Thyroid gland (tissue), 4 donors: ENCODE measurements around the gene KRTAP22-1. TPM values are rescaled to one million over a fixed set of nuclear protein-coding genes. Genes with fewer than 3 reads are reported as not detected.

Experiments used
- DNase-seq, 2 donors: peaks; one replicate each; pipeline ENCODE4 v3.0.0-alpha.2; 2019
- H3K27ac ChIP-seq, 3 donors: fragments of 200-600 bp; sonication (generic); 1 replicate in 2 of 3; 2 replicates in 1 of 3; pipeline ENCODE4 v1.5.1; 2016 to 2019; ENCODE audit warnings: mild to moderate bottlenecking in 1 of 3, moderate library complexity in 1 of 3
- H3K27me3 ChIP-seq: fragments of 200-600 bp; sonication (generic); one replicate; pipeline ENCODE4 v1.5.1; 2019
- H3K36me3 ChIP-seq, 2 donors: fragments of 200-600 bp; sonication (generic); one replicate each; pipeline ENCODE4 v1.5.1; 2016 to 2019
- H3K4me1 ChIP-seq, 2 donors: fragments of 200-600 bp; sonication (generic); one replicate each; pipeline ENCODE4 v1.5.1; 2017 to 2019
- H3K4me3 ChIP-seq, 3 donors: fragments of 200-600 bp; sonication (generic); replicated peaks in 1 of 3; 1 replicate in 2 of 3; 2 replicates in 1 of 3; pipeline ENCODE4 v1.5.1; 2016; ENCODE audit warnings: mild to moderate bottlenecking in 1 of 3
- H3K9me3 ChIP-seq: fragments of 200-600 bp; sonication (generic); one replicate; pipeline ENCODE4 v1.5.1; 2017
- POLR2A ChIP-seq, 2 donors: fragments of 450-650 bp; IDR thresholded peaks; one replicate each; pipeline ENCODE4 v1.6.1; 2017; ENCODE audit warnings: antibody characterized with exemption in 2 of 2, mild to moderate bottlenecking in 2 of 2, moderate library complexity in 1 of 2
- WGBS, 2 donors: methylation state at CpG; one replicate each; pipeline ENCODE4 v1.1.5; 2017; 5-methylcytosine and 5-hydroxymethylcytosine counted together
- intact Hi-C: fragments of 100-400 bp; cut with DNase I; formaldehyde crosslinking; loops from one replicate; pipeline ENCODE4 v1.15.1; 2023
- total RNA-seq, 4 donors: library from RNA; depleted of rRNA; stranded (reverse); fragments of >200 nt; gene quantifications; one replicate each; pipeline ENCODE4 v1.2.3, GENCODE V29; 2016
- TF ChIP-seq, protein P1 (sequence below), 6 experiments: fragments of 200-600 bp in 3 of 6; fragments of 450-650 bp in 3 of 6; sonication (generic) in 3 of 6; IDR thresholded peaks; one replicate each; pipeline ENCODE4 v1.5.1; 2016 to 2019; ENCODE audit warnings: antibody characterized with exemption in 6 of 6, mild to moderate bottlenecking in 2 of 6, inconsistent platforms in 1 of 6, moderate library complexity in 1 of 6

Gene KRTAP22-1
- total RNA-seq, 4 donors from 2014 or later, result not detected

DNA sequence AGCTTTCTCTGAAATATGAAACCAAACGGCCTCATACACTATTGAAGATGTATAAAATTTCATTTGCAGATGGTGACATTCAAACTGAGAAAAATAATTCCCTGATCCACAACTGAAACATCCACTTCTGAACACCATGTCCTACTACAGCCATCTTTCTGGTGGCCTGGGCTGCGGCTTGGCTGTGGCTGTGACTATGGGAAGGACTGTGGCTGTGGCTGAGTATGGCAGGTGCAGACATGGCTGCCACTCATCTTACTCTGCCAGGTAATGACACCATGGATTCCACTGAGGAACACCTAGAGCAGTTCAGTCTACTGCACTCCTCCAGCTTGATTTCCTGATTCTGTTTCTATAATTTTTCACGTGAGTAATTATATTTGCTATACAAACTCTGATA lies 19.6 kb downstream of the KRTAP22-1 start, which contains the start of gene KRTAP20-4:
Gene KRTAP20-4 (plus strand): TSS at position 106 of the 400 bp plus-strand sequence.
- 93 to 94% methylated on average over 3 of the region's 3 CpGs for WGBS, 2 donors
- Histone ChIP-seq H3K36me3 (no peaks in the 10 kb centered on the region), H3K9me3 (no peaks in the 10 kb centered on the region), H3K27ac (no peak within 1 kb of the TSS), H3K27me3 (no peaks in the 10 kb centered on the region), H3K4me3 (no peak within 1 kb of the TSS), H3K4me1 (no peaks in the 10 kb centered on the region)
- DNase-seq, result no peak
- TF ChIP-seq, protein P1, sequence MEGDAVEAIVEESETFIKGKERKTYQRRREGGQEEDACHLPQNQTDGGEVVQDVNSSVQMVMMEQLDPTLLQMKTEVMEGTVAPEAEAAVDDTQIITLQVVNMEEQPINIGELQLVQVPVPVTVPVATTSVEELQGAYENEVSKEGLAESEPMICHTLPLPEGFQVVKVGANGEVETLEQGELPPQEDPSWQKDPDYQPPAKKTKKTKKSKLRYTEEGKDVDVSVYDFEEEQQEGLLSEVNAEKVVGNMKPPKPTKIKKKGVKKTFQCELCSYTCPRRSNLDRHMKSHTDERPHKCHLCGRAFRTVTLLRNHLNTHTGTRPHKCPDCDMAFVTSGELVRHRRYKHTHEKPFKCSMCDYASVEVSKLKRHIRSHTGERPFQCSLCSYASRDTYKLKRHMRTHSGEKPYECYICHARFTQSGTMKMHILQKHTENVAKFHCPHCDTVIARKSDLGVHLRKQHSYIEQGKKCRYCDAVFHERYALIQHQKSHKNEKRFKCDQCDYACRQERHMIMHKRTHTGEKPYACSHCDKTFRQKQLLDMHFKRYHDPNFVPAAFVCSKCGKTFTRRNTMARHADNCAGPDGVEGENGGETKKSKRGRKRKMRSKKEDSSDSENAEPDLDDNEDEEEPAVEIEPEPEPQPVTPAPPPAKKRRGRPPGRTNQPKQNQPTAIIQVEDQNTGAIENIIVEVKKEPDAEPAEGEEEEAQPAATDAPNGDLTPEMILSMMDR (IDR thresholded peaks at IDR 0.05), result no peak
- no peak for TF ChIP-seq POLR2A (IDR thresholded peaks at IDR 0.05)
- intact Hi-C loops, result no loop called here

DNA sequence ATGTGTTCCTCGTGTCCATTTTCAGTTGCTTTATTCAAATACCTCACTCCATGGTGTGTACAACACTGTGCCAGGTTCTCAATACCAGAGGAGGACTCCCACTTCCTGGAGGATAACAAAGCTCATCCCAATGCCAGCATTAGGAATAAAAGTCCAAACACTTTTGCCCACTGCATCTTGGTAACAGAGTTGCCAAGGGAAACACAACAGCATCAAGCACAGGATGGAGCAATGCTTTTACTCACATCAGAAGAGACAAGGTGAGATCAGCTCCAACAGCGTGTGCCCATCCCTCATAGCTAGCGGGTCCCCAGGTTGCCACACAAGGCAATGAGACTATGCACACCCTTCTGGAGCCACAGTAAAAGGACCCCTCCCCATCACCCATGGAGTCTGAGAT lies 22.5 kb downstream of the KRTAP22-1 start:
- intact Hi-C loops, result no loop called here
- no peak for DNase-seq
- no peaks in the 10 kb centered on the region for H3K4me1 ChIP-seq
- H3K36me3 ChIP-seq, result no peaks in the 10 kb centered on the region
- TF ChIP-seq, protein P1 (IDR thresholded peaks at IDR 0.05), result no peak
- no peak for TF ChIP-seq POLR2A (IDR thresholded peaks at IDR 0.05)
- no peak overlapping the region for H3K4me3 ChIP-seq
- H3K27me3 ChIP-seq, result no peaks in the 10 kb centered on the region
- no peak overlapping the region for H3K27ac ChIP-seq
- H3K9me3 ChIP-seq, result no peaks in the 10 kb centered on the region
- 86 to 95% methylated on average over 3 of the region's 3 CpGs for WGBS, 2 donors

DNA sequence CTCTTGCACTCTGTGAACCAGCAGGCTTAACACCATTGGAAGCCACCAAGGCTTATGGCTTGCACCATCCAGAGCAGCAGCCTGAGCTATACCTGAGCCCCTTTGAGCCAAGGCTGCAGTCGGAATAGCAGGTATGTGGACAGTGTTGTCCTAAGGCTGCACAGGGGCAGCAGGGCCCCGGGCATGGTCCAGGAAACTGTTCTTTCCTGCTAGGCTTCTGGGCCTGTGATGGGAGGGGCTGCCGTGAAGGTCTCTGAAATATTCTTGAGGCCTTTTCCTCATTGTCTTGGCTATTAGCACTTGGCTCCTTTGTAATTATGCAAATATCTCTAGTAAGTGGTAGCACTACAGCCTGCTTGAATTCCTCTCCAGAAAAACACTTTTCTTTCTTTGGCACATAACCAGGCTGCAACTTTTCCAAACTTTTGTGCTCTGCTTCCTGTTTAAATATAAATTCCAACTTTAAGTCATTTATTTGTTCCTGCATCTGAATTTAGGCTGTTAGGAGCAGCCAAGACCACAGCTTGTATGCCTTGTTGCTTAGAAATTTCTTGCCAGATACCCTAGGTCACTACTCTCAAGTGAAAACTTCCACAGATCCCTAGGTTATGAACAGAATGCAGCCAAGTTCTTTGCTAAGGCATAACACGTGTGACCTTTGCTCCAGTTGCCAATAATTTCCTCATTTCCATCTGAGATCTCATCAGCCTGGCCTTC lies 24.7 kb downstream of the KRTAP22-1 start:
- no peaks in the 10 kb centered on the region for H3K27me3 ChIP-seq
- no peaks in the 10 kb centered on the region for H3K9me3 ChIP-seq
- TF ChIP-seq, protein P1 (IDR thresholded peaks at IDR 0.05), result no peak
- TF ChIP-seq POLR2A (IDR thresholded peaks at IDR 0.05), result no peak
- 79 to 94% methylated on average over 4 of the region's 4 CpGs for WGBS, 2 donors
- H3K27ac ChIP-seq, result no peak overlapping the region
- intact Hi-C loops, result no loop called here
- DNase-seq, result no peak
- no peaks in the 10 kb centered on the region for H3K4me1 ChIP-seq
- H3K36me3 ChIP-seq, result no peaks in the 10 kb centered on the region
- H3K4me3 ChIP-seq, result no peak overlapping the region

DNA sequence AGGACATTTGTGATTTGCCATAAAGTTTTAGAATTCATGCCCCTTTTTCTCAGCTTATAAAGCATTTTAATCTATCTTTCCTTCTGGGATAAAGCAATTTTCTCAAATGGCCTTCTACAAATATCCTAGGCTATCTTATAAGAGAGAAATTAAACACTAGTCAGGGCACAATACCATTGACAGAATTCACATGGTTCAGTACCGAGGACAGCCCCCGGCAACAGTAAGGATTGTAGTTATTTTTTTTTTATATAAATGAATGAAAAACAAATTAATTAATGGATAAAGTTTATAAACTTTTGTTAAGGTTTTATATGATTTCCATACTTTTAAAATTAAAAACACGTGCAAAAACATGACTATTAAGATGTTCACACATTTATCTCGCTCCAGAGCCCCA lies 27.2 kb downstream of the KRTAP22-1 start:
- Histone ChIP-seq H3K9me3 (no peaks in the 10 kb centered on the region), H3K27me3 (no peaks in the 10 kb centered on the region), H3K4me1 (no peaks in the 10 kb centered on the region), H3K27ac (no peak overlapping the region), H3K4me3 (no peak overlapping the region), H3K36me3 (no peaks in the 10 kb centered on the region)
- DNase-seq, result no peak
- TF ChIP-seq POLR2A (IDR thresholded peaks at IDR 0.05), result no peak
- TF ChIP-seq, protein P1 (IDR thresholded peaks at IDR 0.05), result no peak
- intact Hi-C loops, result no loop called here
- 78 to 91% methylated on average over 4 of the region's 4 CpGs for WGBS, 2 donors

DNA sequence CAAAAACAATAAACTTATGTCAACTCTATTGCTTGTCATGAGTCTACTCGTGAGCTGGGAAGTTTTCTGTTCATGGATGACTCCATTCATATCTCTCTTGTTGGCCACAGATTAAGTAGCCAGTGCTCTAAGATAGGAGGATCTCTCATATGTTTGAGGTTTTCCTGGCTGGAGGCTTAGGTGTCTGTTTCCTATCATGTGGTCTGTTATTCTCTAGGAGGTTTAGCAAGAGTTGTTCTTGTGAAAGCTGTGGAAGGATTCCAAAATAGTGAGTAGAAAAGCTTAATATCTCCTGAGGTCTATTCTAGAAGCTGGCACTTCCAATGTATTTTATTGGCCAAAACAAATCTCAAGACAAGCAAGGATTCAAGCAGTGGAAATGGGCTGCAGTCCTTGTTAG lies 28.3 kb downstream of the KRTAP22-1 start:
- TF ChIP-seq, protein P1 (IDR thresholded peaks at IDR 0.05), result no peak
- TF ChIP-seq POLR2A (IDR thresholded peaks at IDR 0.05), result no peak
- Histone ChIP-seq H3K4me3 (no peak overlapping the region), H3K27me3 (no peaks in the 10 kb centered on the region), H3K4me1 (no peaks in the 10 kb centered on the region), H3K27ac (no peak overlapping the region), H3K9me3 (no peaks in the 10 kb centered on the region), H3K36me3 (no peaks in the 10 kb centered on the region)
- no peak for DNase-seq
- WGBS, 2 donors, result 76% methylated on average over 1 of the region's 1 CpG
- intact Hi-C loops, result no loop called here
